Parathyroid adenoma (tissue), 2 donors: Measurements from ENCODE around the gene TNFRSF25.

Source experiments
- H2AFZ ChIP-seq: fragments of 300-600 bp; sonication (generic); one replicate; pipeline ENCODE4 v1.7.0; 2017; ENCODE audit warnings: antibody characterized with exemption, mild to moderate bottlenecking
- H3K27ac ChIP-seq: fragments of 300-600 bp; sonication (generic); one replicate; pipeline ENCODE4 v1.7.0; 2017
- H3K27me3 ChIP-seq: fragments of 300-600 bp; sonication (generic); one replicate; pipeline ENCODE4 v1.7.0; 2017; ENCODE audit warnings: low read length; ENCODE audit not compliant: control insufficient read depth, insufficient read depth
- H3K36me3 ChIP-seq: fragments of 300-600 bp; sonication (generic); one replicate; pipeline ENCODE4 v1.7.0; 2017; ENCODE audit warnings: low read length; ENCODE audit not compliant: control insufficient read depth, insufficient read depth
- H3K4me1 ChIP-seq: fragments of 300-600 bp; sonication (generic); one replicate; pipeline ENCODE4 v1.7.0; 2017; ENCODE audit warnings: control low read depth
- H3K4me2 ChIP-seq: fragments of 300-600 bp; sonication (generic); one replicate; pipeline ENCODE4 v1.7.0; 2017; ENCODE audit warnings: low read length
- H3K4me3 ChIP-seq: fragments of 300-600 bp; sonication (generic); one replicate; pipeline ENCODE4 v1.7.0; 2017; ENCODE audit warnings: low read depth, low read length
- H3K79me2 ChIP-seq: fragments of 300-600 bp; sonication (generic); one replicate; pipeline ENCODE4 v1.7.0; 2017; ENCODE audit warnings: control low read depth
- H3K9ac ChIP-seq: fragments of 300-600 bp; sonication (generic); one replicate; pipeline ENCODE4 v1.7.0; 2017; ENCODE audit warnings: mild to moderate bottlenecking
- H3K9me3 ChIP-seq: fragments of 300-600 bp; sonication (generic); one replicate; pipeline ENCODE4 v1.7.0; 2017; ENCODE audit warnings: low read length; ENCODE audit not compliant: control insufficient read depth
- CTCF ChIP-seq: fragments of 300-600 bp; sonication (generic); IDR thresholded peaks from one replicate; pipeline ENCODE4 v1.7.0; 2017; ENCODE audit warnings: antibody characterized with exemption, mild to moderate bottlenecking
- donor health status: primary hyperparathyroidism.

Gene TNFRSF25

GRCh38 chr1:6468729-6469461 lies 2.9 kb upstream of the TNFRSF25 start:
- Histone ChIP-seq H3K4me3 (no peak overlapping the region), H3K4me1 (peaks cover 5% of the 10 kb centered on the region), H3K27me3 (no peaks in the 10 kb centered on the region), H3K4me2 (no peak overlapping the region), H3K79me2 (no peaks in the 10 kb centered on the region), H3K9ac (no peak overlapping the region), H3K27ac (no peak overlapping the region), H2AFZ (no peak overlapping the region), H3K36me3 (no peaks in the 10 kb centered on the region), H3K9me3 (no peaks in the 10 kb centered on the region)
- TF ChIP-seq CTCF = no peak

GRCh38 chr1:6467744-6468688 lies 2.0 kb upstream of the TNFRSF25 start:
- Histone ChIP-seq H3K27ac (no peak overlapping the region), H3K36me3 (no peaks in the 10 kb centered on the region), H3K9me3 (no peaks in the 10 kb centered on the region), H3K4me3 (no peak overlapping the region), H3K4me2 (no peak overlapping the region), H3K4me1 (peaks cover 5% of the 10 kb centered on the region), H3K9ac (no peak overlapping the region), H3K79me2 (no peaks in the 10 kb centered on the region), H2AFZ (no peak overlapping the region), H3K27me3 (no peaks in the 10 kb centered on the region)
- no peak for TF ChIP-seq CTCF

GRCh38 chr1:6467224-6467623 lies 1.3 kb upstream of the TNFRSF25 start:
- Histone ChIP-seq H3K27ac (no peak overlapping the region), H3K4me1 (peaks cover 9% of the 10 kb centered on the region), H3K36me3 (no peaks in the 10 kb centered on the region)

GRCh38 chr1:6466751-6467150 lies 778 bp upstream of the TNFRSF25 start:
- peaks cover 9% of the 10 kb centered on the region for H3K4me1 ChIP-seq
- no peak overlapping the region for H3K27ac ChIP-seq
- H3K4me3 ChIP-seq = no peak overlapping the region
- H3K4me2 ChIP-seq = no peak overlapping the region
- H3K9ac ChIP-seq = no peak overlapping the region
- TF ChIP-seq CTCF = no peak
- no peaks in the 10 kb centered on the region for H3K9me3 ChIP-seq
- H2AFZ ChIP-seq = no peak overlapping the region
- H3K27me3 ChIP-seq = no peaks in the 10 kb centered on the region
- H3K36me3 ChIP-seq = no peaks in the 10 kb centered on the region
- no peaks in the 10 kb centered on the region for H3K79me2 ChIP-seq

More at GRCh38 chr1:6467224-6467623, 1.3 kb upstream of the TNFRSF25 start:
- Histone ChIP-seq H3K9me3 (no peaks in the 10 kb centered on the region), H3K79me2 (no peaks in the 10 kb centered on the region), H3K4me3 (no peak overlapping the region), H2AFZ (no peak overlapping the region), H3K4me2 (no peak overlapping the region), H3K9ac (no peak overlapping the region), H3K27me3 (no peaks in the 10 kb centered on the region)
- no peak for TF ChIP-seq CTCF
